Epithelial cell of proximal tubule (primary cell): Measurements from ENCODE around the gene HDAC4. TPM values are rescaled to one million over a fixed set of nuclear protein-coding genes. Genes with fewer than 3 reads are reported as not detected.

Source experiments
- DNase-seq: peaks from one replicate; pipeline ENCODE4 v3.0.0-alpha.2; 2011; ENCODE audit warnings: low read depth
- H3K4me3 ChIP-seq: 2 replicates; pipeline ENCODE4 v1.5.1; 2011; ENCODE audit warnings: low read depth, mild to moderate bottlenecking, low read length
- CTCF ChIP-seq: conservative IDR thresholded peaks from 2 replicates; pipeline ENCODE4 v1.5.1; 2012; ENCODE audit warnings: low read depth, mild to moderate bottlenecking, low read length
- total RNA-seq: library from RNA; depleted of rRNA; stranded (reverse); fragments of >200 nt; gene quantifications from 2 replicates; pipeline ENCODE4 v1.2.3, GENCODE V29; 2015

Gene HDAC4
- total RNA-seq, 1 donor from 2014 or later, result 23.2 TPM

DNA sequence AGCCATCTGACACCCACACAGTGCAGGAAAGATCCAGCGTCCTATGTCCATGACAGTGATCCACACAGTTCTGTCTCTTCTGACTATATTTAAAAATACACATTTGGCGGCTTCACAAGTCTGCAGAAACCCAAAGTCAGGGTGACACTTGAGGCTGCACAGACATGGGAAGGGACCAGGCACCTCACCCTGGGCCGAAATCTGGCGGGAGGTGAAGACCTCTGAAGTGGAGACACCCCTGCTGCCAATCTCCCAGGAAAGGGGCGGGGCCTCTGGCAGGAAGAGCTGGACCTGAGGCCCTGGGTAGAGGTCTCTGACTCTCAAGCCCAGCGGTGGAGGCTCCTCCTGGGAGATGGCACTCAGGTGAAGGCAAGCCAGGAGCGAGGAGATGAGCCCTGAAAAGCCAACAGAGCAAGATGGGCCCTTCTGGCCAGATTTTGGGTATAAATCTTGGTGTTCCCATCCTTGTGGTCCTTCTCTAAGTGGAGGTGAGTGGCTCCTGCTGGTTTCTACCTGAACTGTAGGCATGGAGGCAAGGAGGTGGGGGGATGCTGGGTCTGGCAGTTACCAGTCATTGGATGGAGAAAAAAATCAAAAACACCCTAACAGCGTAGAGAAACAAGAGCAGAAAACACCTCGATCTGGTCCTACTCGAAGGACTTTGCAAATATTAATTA lies 248.4 kb downstream of the HDAC4 start:
- no peak for DNase-seq
- TF ChIP-seq CTCF, result no peak
- no peak overlapping the region for H3K4me3 ChIP-seq

- DNase-seq, result no peak
- TF ChIP-seq CTCF, result no peak
- no peak overlapping the region for H3K4me3 ChIP-seq
These were observed 249.4 kb downstream of the HDAC4 start for GRCh38 chr2:239151201-239152131.

GRCh38 chr2:239150125-239151011 lies 250.5 kb downstream of the HDAC4 start:
- TF ChIP-seq CTCF, result no peak
- no peak overlapping the region for H3K4me3 ChIP-seq
- no peak for DNase-seq

- H3K4me3 ChIP-seq, result no peak overlapping the region
- no peak for DNase-seq
- TF ChIP-seq CTCF, result no peak
These were observed 251.3 kb downstream of the HDAC4 start for GRCh38 chr2:239149501-239149900.

- no peak for TF ChIP-seq CTCF
These were observed 252.2 kb downstream of the HDAC4 start for GRCh38 chr2:239148495-239149200.

DNA sequence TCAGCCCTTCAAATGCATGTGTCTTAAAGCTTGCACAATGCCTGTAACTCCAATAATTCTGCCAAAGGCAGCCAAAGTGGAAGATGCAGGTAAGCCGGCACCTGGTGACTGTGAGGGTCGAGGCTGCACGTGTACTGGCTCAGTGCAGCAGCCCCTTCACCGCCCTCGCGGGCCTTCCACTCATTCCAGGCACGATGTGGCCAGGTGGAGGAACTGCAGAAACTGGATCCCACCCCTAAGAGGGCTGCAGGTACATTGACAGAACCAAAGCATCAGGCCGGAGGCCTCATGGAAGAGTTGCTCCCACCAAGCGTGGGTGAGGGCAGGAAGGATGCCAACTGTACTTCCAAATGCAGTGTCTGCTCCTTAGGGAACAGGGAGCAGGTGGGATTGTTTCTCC lies 253.4 kb downstream of the HDAC4 start:
- H3K4me3 ChIP-seq, result no peak overlapping the region
- no peak for TF ChIP-seq CTCF
- no peak for DNase-seq

More at GRCh38 chr2:239148495-239149200, 252.2 kb downstream of the HDAC4 start:
- no peak overlapping the region for H3K4me3 ChIP-seq
- DNase-seq, result no peak
